ENCODE data around the gene AUTS2.

AUTS2 gene

DNA sequence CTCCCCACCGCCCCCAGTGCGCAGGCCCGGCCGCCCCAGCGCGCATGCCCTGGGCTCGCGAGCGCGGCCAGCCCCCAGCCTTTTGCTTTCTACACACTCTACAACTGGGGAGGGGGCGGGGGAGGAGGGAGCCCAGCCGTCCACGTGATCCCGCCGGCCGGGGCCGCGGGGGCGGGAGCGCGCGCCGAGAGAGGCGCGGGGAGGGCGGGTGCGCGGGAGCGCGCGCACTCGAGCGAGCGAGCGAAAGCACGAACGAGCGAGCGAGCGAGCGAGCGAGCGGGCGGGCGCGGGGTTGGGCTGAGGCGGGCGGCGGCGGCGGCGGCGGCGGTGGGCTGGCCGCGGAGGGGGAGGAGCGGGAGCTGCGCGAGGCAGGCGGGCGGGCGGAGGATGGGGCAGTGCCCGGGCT, at the start of gene AUTS2:
AUTS2 (plus strand) TSS at position 395 of the 406 bp plus-strand sequence. CDS start 1,179 bp downstream, outside the sequence.
- in situ Hi-C loops (cut with MboI; ENCODE audit: low sequenced_read_pairs) = no loop called here

DNA sequence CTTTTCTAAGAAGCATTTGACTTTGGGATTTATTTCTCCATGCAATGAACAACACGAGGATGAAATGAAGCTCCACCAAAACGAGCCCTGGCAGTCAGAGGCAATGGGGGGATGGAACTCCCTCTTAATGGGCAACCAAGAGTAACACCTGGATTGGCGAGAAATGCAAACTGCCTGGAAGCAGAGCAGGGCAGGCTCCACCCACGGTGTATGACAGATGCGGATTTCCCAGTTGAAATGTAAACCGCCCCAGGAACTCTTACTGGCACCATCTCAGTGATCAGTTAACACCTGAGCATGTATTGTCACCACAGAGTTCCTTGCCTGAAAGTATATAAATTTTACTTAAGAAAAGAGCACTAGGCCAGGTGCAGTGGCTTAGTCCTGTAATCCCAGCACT, 47.3 kb upstream of the AUTS2 start:
- in situ Hi-C loops (cut with MboI; ENCODE audit: low sequenced_read_pairs) = no loop called here

DNA sequence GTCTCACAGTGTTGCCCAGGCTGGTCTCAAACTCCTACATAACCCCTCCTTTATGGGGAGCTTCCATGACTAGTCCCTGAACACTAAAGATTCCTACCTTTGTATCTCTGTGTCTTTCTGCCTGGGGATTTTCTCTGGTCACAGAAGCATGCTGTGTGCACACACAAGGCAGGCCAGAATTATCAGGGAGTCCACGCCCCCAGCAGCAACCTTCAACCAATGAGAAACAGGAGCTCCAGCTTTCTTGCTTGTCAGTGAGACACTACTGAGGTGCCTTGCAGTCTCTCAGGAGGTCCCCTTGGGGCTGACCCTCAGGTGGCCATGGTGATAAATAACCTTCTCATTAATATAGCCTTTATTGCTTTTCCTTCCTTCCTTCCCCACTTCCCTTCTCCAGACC, 45.1 kb upstream of the AUTS2 start:
- in situ Hi-C loops (cut with MboI; ENCODE audit: low sequenced_read_pairs) = no loop called here

DNA sequence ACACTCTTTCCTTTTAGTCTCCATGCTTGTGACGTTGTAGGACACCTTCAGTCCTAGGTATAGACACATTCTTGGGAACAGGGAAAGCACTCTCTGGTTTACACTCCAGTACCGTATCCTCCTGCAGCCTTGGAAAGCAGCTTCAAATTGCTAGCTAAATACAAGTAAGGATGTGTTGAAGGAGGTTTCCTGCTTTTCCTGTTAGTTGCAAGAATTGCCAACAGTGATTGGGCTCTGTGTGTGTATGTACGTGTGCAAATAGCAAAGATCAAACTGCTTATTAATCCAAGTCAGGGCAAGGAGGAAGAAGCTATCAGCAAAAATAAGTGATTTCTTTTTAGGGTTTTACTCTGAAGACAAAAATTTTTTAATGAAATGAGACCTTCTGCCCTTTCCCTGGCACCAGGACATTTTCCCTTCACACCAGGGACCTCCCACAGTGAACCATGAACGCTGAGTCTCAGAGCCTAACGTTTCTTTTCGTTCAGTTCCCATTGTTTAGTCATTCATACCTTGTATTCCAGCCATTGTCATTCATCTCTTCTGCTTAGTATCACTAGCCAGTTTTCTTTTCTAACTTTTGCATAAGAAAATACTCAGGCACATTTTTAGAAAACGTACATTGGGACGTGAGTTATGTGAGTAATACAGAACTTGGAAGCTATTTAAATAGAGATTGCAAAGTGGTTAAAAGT, 36.9 kb upstream of the AUTS2 start:
- in situ Hi-C loops (cut with MboI; ENCODE audit: low sequenced_read_pairs) = no loop called here

DNA sequence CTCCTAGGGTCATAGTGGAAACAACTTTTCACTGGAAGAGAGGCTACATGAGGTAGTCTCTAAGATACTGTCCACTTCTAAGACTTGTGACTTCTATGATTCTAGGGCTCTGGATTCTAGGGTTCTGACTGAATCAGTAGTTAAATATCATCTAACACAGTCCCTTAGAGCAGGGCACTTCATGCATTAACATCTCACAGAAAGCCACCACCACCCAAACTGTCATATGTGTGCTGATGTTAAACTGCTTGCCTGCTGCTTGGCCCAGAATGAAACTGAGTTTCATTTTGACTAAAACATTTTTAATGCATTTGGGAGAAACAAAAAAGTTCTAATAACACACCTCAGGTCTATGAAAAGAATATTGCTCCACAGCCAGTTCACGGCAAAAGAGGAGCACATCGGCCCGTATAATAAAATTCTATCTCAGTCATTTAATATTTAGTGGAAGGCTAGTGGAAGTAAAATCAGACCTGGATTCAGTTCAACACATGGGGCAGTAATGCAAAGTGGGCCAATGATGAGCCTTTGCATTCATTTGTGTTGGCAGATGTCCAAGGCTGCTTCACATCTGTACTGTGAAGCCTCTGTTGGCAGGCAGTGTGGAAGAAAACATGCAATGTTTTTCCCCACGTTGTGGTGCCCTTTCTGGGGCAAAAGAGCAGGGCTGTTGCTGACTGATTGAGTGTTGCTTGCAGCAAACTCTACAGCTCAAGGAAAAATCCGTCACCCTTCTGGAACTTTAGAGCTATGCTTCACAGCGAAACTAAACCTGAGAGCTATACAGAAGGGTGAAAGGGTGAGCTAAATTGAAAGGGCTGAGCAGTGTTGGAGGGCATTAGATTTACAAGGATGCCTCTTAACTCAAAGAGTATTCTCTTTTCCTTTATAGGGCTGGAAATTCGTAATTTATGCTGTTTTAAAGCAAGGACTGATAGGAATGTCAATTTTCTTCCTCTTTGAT, 33.5 kb upstream of the AUTS2 start:
- in situ Hi-C loops (cut with MboI; ENCODE audit: low sequenced_read_pairs) = no loop called here

DNA sequence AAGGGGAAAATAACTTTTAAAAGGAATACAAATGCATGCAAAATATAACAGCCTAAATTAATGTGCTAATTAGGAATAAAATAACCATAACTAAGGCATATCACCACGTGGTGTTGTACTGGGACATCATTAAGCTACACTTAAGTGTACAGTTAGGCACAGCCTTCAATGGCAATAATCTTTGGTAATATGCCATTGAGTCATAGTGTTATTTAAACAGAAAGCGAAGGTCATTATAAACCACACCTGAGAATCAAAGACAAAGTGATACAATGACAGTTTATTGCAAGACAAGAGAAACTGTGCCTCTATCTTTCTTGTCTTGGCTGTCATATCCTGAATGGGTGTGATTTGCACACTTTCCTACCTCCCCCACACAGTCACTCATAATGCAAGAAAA, 30.5 kb upstream of the AUTS2 start:
- in situ Hi-C loops (cut with MboI; ENCODE audit: low sequenced_read_pairs) = no loop called here

DNA sequence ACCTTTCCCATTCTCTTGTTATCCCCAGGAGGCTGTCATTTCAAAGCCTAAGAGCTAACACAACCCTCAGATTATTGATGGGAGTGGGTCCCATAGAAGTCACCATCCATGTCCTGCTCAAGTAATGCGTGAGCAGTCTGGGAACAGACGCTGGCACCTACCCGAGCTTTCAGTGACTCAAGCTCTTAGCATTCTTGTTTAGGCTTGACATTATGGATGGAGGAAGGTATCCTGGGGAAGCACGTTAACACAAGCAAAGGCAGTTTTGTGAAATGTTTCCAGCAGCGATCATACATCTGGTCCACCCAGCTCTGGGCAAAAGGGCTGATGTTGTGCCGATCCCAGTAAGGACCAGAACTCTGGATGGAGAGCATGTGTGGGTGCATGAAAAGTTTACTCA, 30.0 kb upstream of the AUTS2 start:
- in situ Hi-C loops (cut with MboI; ENCODE audit: low sequenced_read_pairs) = no loop called here

DNA sequence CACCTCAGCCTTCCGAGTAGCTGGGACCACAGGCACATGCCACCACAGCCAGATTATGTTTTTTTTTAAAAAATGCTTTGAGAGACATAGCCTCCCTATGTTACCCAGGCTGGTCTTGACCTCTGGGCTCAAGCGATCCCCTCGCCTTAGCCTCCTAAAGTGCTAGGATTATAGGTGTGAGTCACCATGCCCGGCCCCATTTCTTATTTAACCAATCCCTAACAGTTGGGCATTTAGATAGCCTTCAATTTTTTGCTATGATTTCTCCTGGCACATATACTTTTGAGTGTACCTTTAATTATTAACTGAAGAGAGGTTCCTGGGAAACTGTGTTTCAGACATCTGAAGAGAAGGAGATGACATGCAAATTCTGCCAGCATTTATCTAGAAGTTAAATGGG, 22.6 kb upstream of the AUTS2 start:
- in situ Hi-C loops (cut with MboI; ENCODE audit: low sequenced_read_pairs) = no loop called here

DNA sequence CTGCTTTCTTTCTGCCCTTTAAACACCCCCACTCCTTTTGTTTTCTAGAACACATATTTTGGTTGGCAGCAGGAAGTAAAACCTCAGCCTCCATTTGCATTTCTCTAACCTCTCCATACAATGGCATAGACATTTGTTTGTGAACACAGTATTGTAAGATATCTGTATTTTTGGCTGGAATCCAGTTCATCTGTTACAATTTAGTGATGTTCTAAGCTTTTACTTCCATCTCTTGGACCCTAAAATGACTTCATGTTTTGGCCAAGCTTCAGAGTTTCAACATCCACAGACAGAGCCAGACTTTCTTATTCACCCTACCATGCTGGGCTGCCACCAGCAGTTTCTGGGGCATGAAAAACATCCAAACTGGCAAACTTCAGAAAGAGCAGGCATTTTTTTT, 21.1 kb upstream of the AUTS2 start:
- in situ Hi-C loops (cut with MboI; ENCODE audit: low sequenced_read_pairs) = no loop called here

DNA sequence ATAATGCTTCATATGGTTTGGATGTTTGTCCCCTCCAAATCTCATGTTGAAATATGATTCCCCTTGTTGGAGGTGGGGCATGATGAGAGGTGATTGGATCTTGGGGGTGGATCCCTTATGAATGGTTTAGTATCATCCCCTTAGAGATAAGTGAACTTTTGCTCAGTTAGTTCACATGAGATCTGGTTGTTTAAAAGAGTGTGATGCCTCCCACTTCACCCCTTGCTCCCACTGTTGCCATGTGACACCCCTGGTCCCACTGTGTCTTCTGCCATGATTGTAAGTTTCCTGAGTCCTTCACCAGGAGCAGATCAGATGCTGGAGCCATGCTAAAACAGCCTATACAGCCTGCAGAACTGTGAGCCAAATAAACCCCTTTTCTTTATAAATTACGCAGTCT, 13.1 kb upstream of the AUTS2 start:
- in situ Hi-C loops (cut with MboI; ENCODE audit: low sequenced_read_pairs) = no loop called here

DNA sequence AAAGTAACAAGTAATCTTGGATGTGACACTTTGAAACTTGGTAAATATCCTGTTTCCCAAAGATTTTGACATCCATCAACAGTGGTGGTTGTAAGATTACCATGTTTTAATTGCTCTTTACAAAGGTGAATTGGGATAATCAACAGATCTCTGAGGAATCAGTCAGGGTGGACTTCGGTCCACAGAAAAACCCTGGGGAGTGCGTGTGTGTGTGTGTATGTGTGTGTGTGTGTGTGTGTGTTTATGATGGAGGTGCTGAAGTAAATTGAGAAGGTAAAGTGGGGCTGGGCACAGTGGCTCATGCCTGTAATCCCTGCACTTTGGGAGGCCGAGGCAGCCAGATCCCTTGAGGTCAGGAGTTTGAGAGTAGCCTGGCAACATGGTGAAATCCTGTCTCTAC, 12.0 kb upstream of the AUTS2 start:
- in situ Hi-C loops (cut with MboI; ENCODE audit: low sequenced_read_pairs) = no loop called here

DNA sequence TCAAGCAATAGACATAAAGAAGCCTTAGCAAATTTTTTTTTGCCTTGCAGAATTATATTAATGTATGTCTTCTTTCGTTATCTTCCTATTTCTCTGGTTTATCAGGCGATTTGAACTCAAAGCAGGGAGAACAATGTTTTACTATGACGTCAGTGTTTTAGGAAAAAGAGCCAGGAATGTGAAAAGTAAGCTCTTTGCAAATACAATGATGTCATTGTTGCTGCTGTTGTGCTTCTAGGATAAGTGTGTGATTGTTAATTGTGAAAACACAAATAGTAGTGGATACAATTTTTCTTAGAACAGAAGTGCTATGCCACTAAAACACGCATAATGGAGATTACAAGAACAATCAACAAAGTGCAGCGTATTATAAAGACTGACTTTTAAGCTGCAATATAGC, 9.5 kb upstream of the AUTS2 start:
- in situ Hi-C loops (cut with MboI; ENCODE audit: low sequenced_read_pairs) = no loop called here

DNA sequence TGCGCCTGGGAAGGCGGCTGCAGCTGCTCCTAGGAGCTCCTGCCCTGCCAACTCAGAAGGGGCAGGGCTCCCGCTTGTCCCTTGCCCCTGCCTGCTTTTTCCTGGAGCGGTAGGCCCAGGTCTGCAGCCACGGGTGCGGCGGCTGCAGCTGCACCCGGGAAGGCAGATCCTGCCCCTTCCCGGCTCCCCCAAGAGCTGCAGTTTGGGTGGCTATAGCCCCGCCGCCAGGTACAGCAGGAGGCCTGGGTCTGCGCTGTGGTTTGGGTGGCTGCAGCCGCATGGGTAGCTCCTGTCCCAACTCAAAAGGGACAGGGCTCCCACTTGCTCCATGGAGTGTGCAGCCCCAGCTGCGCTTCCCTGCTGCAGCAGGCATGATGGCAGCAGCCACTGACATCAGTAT, 6.5 kb upstream of the AUTS2 start:
- in situ Hi-C loops (cut with MboI; ENCODE audit: low sequenced_read_pairs) = no loop called here

DNA sequence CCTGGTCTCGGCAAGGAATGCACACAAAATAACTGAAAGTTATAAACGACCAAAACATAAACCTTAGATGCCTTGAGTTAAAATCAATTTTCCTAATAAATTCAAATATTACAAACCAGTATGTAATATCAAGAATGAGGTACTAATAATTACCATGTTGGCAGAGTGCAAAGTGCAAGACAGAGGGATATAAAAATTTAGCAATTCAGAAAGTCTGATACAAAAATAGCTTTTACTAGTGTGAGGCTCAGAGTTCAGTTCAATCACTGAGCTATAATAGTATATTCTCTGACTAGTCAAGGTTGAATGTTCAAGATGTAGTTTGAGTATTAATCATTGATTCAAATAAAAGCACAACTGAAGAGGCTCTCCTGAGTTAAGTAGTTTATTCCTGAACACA, 4.8 kb upstream of the AUTS2 start:
- in situ Hi-C loops (cut with MboI; ENCODE audit: low sequenced_read_pairs) = no loop called here

DNA sequence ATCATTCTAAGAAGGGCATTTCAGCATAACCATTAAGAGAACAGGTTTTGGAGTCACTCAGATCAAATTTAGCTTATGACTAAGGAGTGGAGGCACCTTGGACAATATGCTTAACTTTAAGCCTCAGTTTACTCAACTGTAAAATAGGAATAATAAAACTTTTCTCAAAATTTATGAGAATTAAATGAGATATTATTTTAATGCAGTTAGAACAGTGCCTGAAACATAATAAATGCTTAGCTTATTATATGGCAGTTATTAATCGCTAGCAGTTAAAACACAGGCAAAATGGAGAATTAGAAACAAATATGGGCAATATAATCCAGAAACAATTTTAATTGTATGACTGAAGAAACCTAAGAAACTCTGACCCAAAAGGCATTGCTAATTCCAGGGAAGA, 2.9 kb upstream of the AUTS2 start:
- in situ Hi-C loops (cut with MboI; ENCODE audit: low sequenced_read_pairs) = no loop called here

DNA sequence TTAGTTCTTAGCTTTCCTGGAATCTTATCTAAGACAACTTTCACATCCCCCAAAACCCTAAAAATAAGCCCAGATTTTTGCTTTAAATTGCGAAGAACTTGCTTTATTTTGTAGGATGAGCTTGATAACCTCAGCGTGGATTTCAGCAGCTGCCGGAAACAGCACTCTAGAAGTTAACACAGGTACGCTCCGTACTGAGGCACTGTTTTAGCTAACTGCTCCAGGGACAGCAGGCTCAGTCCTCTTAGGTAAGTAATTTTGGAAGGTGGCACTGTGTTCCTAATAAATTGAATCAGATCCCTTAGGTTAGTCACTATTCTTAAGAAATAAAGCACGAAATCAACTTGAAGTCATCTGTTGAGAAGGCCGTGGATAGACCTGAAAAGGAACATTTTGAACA, 2.2 kb upstream of the AUTS2 start:
- in situ Hi-C loops (cut with MboI; ENCODE audit: low sequenced_read_pairs) = no loop called here

DNA sequence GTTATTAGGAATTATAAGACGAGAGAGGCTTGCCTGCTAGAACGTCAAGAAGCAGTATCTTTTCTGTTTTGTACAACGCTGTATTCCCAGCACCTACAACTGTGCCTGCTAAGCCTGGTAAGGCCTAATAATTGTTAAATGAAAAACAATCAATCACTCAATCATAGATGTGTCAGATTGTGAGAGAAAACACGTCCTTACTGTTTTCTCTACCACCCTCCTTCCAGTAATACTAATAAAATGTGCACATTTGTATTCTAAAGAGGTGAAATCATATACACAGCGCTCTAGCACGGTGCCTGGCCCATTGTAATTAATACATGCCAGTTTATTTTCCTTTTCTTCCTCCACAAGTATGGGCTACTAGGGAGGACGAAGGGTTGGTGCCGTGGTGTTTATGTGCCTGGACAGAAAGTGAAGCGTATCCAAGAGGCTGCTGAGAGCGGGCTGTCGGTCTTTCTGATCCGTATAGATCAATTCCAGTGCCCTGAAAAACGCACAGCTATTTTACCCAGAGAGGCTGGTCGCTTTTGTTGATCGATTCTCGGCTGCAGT, 1.5 kb upstream of the AUTS2 start:
- in situ Hi-C loops (cut with MboI; ENCODE audit: low sequenced_read_pairs) = no loop called here

DNA sequence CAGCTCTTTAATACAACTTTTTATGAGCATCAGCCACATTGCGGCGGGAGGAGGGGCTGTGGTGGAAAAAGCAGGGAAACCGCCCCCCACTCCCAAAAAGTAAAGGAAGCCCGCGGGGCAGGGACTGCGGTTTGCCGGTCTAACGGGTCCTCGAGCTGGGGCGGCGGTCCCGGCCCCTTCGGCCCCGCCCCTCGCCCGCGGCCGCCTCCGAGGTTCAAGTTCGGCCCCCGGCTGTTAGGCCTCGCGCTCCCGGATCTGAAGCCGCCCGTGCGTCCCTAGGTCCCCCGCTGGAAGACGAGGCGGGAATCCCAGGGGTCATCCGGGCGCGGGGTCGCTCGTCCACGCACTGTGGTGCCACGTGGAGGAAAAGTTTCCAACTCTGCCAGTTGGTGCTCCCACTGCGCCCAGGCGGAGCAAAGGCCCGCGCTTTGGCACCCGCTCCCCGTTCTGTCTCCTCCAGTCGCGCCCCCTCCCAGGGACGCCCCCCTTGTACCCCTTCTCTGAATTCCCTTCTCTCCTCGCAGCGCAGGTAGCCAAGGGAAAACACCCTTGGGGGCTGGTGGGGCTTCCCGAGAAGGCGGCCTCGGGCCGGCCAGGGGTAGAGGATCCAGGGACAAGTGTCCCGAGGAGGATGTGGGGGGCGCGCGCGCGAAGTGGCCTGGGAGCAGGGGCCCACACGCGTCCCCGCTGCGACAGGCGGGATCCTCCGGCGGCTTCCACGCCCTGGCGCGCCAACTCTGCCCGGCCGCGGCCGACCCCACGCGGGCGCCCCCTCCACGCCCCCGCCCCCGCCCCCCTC, 798 bp upstream of the AUTS2 start:
- in situ Hi-C loops (cut with MboI; ENCODE audit: low sequenced_read_pairs) = no loop called here

DNA sequence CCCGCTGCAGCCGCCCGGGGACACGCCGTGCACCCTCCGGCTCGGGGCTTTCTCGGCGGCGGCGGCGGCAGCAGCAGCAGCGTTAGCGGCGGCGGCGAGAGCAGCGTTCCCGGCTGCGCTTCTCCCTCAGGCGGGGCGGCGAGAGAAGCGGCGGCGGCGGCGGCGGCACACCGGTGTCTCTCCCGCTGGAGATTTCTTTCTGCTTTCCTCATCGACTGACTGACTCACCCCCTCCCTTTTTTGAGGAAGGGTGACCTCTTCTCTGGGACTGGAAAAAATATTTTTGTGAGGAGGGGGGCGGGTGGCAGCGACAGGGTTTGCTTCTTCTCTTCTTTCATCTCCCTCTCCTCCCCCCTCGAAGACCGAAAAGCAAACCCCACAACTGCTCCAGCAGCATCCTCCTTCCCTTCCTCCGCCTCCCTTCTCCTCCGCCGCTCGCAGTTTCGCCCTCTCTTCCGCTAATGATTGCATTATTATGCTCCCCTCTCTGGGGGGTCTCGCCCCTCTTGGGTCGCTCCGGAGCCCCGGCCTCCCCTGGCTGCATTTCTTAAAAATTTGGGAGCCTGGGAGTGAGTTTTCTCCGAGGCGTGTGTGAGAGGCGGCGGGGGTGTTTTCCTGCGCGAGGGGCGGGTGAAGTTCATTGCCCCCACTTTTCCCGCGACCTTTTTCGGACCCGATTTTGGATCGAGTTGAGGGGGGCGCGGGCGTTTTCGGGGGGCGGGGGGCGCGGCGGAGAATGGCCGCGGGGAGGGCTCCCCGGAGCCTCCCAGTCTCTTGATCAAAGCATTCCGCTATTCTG, 411 bp downstream of the AUTS2 start:
- in situ Hi-C loops (cut with MboI; ENCODE audit: low sequenced_read_pairs) = no loop called here

DNA sequence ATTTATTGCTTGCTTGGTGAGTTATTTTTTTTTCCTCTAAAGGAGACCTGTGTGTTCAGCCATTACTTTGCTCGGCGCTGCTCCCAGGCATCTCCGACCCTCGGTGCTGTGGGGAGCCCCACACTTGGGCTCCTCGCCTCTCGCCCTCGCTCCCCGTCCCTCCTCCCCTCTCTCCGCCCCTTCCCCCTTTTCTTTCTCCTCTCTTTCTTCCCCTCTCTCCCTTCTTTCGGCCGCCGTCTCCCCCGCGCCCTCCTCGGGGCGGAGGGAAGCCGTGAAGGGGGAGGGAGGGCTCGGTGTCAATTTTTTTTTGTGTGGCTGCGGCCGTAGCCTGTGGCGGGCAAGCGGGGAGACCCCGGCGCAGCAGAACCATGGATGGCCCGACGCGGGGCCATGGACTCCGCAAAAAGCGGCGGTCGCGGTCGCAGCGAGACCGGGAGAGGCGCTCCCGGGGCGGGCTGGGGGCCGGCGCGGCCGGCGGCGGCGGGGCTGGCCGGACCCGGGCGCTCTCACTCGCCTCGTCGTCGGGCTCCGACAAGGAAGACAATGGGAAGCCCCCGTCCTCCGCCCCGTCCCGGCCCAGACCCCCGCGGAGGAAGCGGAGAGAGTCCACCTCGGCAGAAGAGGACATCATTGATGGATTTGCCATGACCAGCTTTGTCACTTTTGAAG, 1.1 kb downstream of the AUTS2 start:
- in situ Hi-C loops (cut with MboI; ENCODE audit: low sequenced_read_pairs) = no loop called here

Data from HL-60/S4 treated with retinoic acid at 250 ng/mL for 4 days and 3 days (cell line).